ENCODE results near the gene TENM3.

DNA sequence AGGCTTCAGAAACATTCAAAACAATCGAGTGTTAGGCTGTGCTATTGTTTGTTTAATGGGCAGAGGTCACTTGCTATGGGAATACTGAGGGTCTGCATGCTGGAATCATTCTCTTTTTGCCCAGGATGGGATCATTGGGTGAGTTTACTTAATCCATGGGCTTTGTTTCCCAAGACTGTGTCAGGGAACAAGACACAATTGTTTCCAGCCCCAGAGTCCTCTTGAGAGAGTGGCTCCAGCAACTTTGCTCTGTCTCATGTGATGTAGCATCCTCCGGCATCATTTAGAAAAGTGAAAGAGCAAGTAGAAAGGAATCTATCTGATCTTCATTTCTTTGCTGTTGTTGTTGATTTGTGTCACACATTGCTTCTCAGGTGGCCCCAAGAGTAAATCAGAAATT, 1.8 kb downstream of the TENM3 start:
- TF ChIP-seq TCF7L2 (IDR thresholded peaks at IDR 0.05; ENCODE audit: borderline replicate concordance, low read depth, low read length) (no peak), ZBTB7A (tag by site-specific recombination; IDR thresholded peaks at IDR 0.05; ENCODE audit: low read depth) (no peak)
